IPS-20b (cell line): ENCODE measurements around the gene HMGXB4.

Source experiments
- H3K27ac ChIP-seq: one replicate; pipeline ENCODE4 v1.5.1; 2013; ENCODE audit warnings: low read length
- H3K27me3 ChIP-seq: 2 replicates; pipeline ENCODE4 v1.6.1; 2013; ENCODE audit warnings: mild to moderate bottlenecking, low read length, inconsistent platforms; ENCODE audit not compliant: insufficient read depth
- H3K36me3 ChIP-seq: 2 replicates; pipeline ENCODE4 v1.6.1; 2013; ENCODE audit warnings: low read depth, mild to moderate bottlenecking, inconsistent platforms, low read length, moderate library complexity; ENCODE audit not compliant: insufficient read depth
- H3K4me1 ChIP-seq: 2 replicates; pipeline ENCODE4 v1.6.1; 2013; ENCODE audit warnings: mild to moderate bottlenecking, control low read depth, inconsistent platforms, low read length, moderate library complexity; ENCODE audit not compliant: insufficient read depth
- H3K4me3 ChIP-seq: 2 replicates; pipeline ENCODE4 v1.5.1; 2013; ENCODE audit warnings: mild to moderate bottlenecking, low read length, inconsistent platforms
- H3K9ac ChIP-seq: 2 replicates; pipeline ENCODE4 v1.6.1; 2013; ENCODE audit warnings: low read depth, mild to moderate bottlenecking, inconsistent platforms, low read length, moderate library complexity
- H3K9me3 ChIP-seq: 2 replicates; pipeline ENCODE4 v1.6.1; 2013; ENCODE audit warnings: mild to moderate bottlenecking, low read depth, low read length, inconsistent platforms; ENCODE audit not compliant: insufficient read depth

HMGXB4 gene

GRCh38 chr22:35332278-35332677 lies 75.0 kb downstream of the HMGXB4 start:
- no peak overlapping the region for H3K27ac ChIP-seq
- H3K9me3 ChIP-seq = no peaks in the 10 kb centered on the region
- H3K4me1 ChIP-seq = no peaks in the 10 kb centered on the region
- H3K4me3 ChIP-seq = no peak overlapping the region
- H3K27me3 ChIP-seq = no peaks in the 10 kb centered on the region
- no peak overlapping the region for H3K9ac ChIP-seq
- peaks cover 49% of the 10 kb centered on the region for H3K36me3 ChIP-seq

GRCh38 chr22:35333220-35333619 lies 75.9 kb downstream of the HMGXB4 start:
- Histone ChIP-seq H3K36me3 (peaks cover 43% of the 10 kb centered on the region), H3K9ac (no peak overlapping the region), H3K9me3 (no peaks in the 10 kb centered on the region), H3K27me3 (no peaks in the 10 kb centered on the region), H3K27ac (no peak overlapping the region), H3K4me3 (no peak overlapping the region), H3K4me1 (no peaks in the 10 kb centered on the region)

GRCh38 chr22:35334004-35334403 lies 76.7 kb downstream of the HMGXB4 start:
- Histone ChIP-seq H3K36me3 (peaks cover 45% of the 10 kb centered on the region), H3K4me3 (no peak overlapping the region), H3K4me1 (no peaks in the 10 kb centered on the region), H3K9me3 (no peaks in the 10 kb centered on the region), H3K9ac (no peak overlapping the region), H3K27me3 (no peaks in the 10 kb centered on the region), H3K27ac (no peak overlapping the region)

- no peak overlapping the region for H3K9ac ChIP-seq
These were observed 78.2 kb downstream of the HMGXB4 start for GRCh38 chr22:35335468-35335867.

GRCh38 chr22:35335936-35336781 lies 78.9 kb downstream of the HMGXB4 start:
- Histone ChIP-seq H3K9ac (no peak overlapping the region), H3K4me1 (no peaks in the 10 kb centered on the region), H3K36me3 (peaks cover 45% of the 10 kb centered on the region), H3K27me3 (no peaks in the 10 kb centered on the region), H3K4me3 (no peak overlapping the region), H3K9me3 (no peaks in the 10 kb centered on the region), H3K27ac (no peak overlapping the region)

More at GRCh38 chr22:35335468-35335867, 78.2 kb downstream of the HMGXB4 start:
- H3K4me3 ChIP-seq = no peak overlapping the region
- no peaks in the 10 kb centered on the region for H3K4me1 ChIP-seq
- H3K9me3 ChIP-seq = no peaks in the 10 kb centered on the region
- no peaks in the 10 kb centered on the region for H3K27me3 ChIP-seq
- no peak overlapping the region for H3K27ac ChIP-seq
- peaks cover 45% of the 10 kb centered on the region for H3K36me3 ChIP-seq

GRCh38 chr22:35337932-35338331 lies 80.6 kb downstream of the HMGXB4 start:
- Histone ChIP-seq H3K9ac (no peak overlapping the region), H3K27ac (no peak overlapping the region), H3K36me3 (peaks cover 37% of the 10 kb centered on the region)

GRCh38 chr22:35341090-35341874 lies 84.0 kb downstream of the HMGXB4 start:
- Histone ChIP-seq H3K4me3 (no peak overlapping the region), H3K9me3 (no peaks in the 10 kb centered on the region), H3K27ac (no peak overlapping the region), H3K36me3 (peaks cover 17% of the 10 kb centered on the region; the same call in 1 of the 2 replicates), H3K9ac (no peak overlapping the region), H3K4me1 (no peaks in the 10 kb centered on the region), H3K27me3 (no peaks in the 10 kb centered on the region)

More at GRCh38 chr22:35337932-35338331, 80.6 kb downstream of the HMGXB4 start:
- no peaks in the 10 kb centered on the region for H3K4me1 ChIP-seq
- no peak overlapping the region for H3K4me3 ChIP-seq
- H3K27me3 ChIP-seq = no peaks in the 10 kb centered on the region
- H3K9me3 ChIP-seq = no peaks in the 10 kb centered on the region

GRCh38 chr22:35342390-35342789 lies 85.1 kb downstream of the HMGXB4 start:
- H3K27ac ChIP-seq = no peak overlapping the region
- no peak overlapping the region for H3K4me3 ChIP-seq
- no peaks in the 10 kb centered on the region for H3K4me1 ChIP-seq
- H3K27me3 ChIP-seq = no peaks in the 10 kb centered on the region
- H3K9ac ChIP-seq = no peak overlapping the region
- H3K36me3 ChIP-seq = peaks cover 12% of the 10 kb centered on the region; the same call in 1 of the 2 replicates
- no peaks in the 10 kb centered on the region for H3K9me3 ChIP-seq

- no peak overlapping the region for H3K27ac ChIP-seq
These were observed 86.6 kb downstream of the HMGXB4 start for GRCh38 chr22:35343664-35344550.

GRCh38 chr22:35344956-35345690 lies 87.8 kb downstream of the HMGXB4 start:
- no peaks in the 10 kb centered on the region for H3K27me3 ChIP-seq
- no peaks in the 10 kb centered on the region for H3K9me3 ChIP-seq
- H3K36me3 ChIP-seq = 0 out of 2 replicates have a peak, but pooled peaks cover 5% of the 10 kb centered on the region
- H3K9ac ChIP-seq = no peak overlapping the region
- no peak overlapping the region for H3K4me3 ChIP-seq
- no peak overlapping the region for H3K27ac ChIP-seq
- H3K4me1 ChIP-seq = no peaks in the 10 kb centered on the region

More at GRCh38 chr22:35343664-35344550, 86.6 kb downstream of the HMGXB4 start:
- 0 out of 2 replicates have a peak, but pooled peaks cover 5% of the 10 kb centered on the region for H3K36me3 ChIP-seq
- no peaks in the 10 kb centered on the region for H3K27me3 ChIP-seq
- no peak overlapping the region for H3K4me3 ChIP-seq
- H3K9ac ChIP-seq = no peak overlapping the region
- H3K9me3 ChIP-seq = no peaks in the 10 kb centered on the region
- H3K4me1 ChIP-seq = no peaks in the 10 kb centered on the region
